Glutamatergic neuron (in vitro differentiated cells): ENCODE measurements around the gene TLNRD1. TPM values are rescaled to one million over a fixed set of nuclear protein-coding genes. Genes with fewer than 3 reads are reported as not detected.

ENCODE experiments used
- DNase-seq: peaks from one replicate; pipeline ENCODE4 v3.0.0; 2022
- H3K27ac Mint-ChIP-seq: one replicate; pipeline ENCODE4 v1.8.0; 2020; ENCODE audit warnings: mild to moderate bottlenecking, mixed read lengths, inconsistent platforms; ENCODE audit not compliant: unreplicated experiment
- H3K27me3 Mint-ChIP-seq: one replicate; pipeline ENCODE4 v1.8.0; 2020; ENCODE audit warnings: mild to moderate bottlenecking, moderate library complexity, mixed read lengths, inconsistent platforms; ENCODE audit not compliant: unreplicated experiment
- H3K36me3 Mint-ChIP-seq: one replicate; pipeline ENCODE4 v1.8.0; 2020; ENCODE audit warnings: mild to moderate bottlenecking, mixed read lengths, inconsistent platforms; ENCODE audit not compliant: unreplicated experiment
- H3K4me1 Mint-ChIP-seq: one replicate; pipeline ENCODE4 v1.8.0; 2020; ENCODE audit warnings: mild to moderate bottlenecking, low read depth, mixed read lengths, inconsistent platforms; ENCODE audit not compliant: unreplicated experiment
- H3K4me3 Mint-ChIP-seq: one replicate; pipeline ENCODE4 v1.8.0; 2020; ENCODE audit warnings: mild to moderate bottlenecking, mixed read lengths, inconsistent platforms; ENCODE audit not compliant: unreplicated experiment
- H3K9me3 Mint-ChIP-seq: one replicate; pipeline ENCODE4 v1.8.0; 2020; ENCODE audit warnings: mild to moderate bottlenecking, moderate library complexity, mixed read lengths, inconsistent platforms; ENCODE audit not compliant: unreplicated experiment
- total RNA-seq: library from RNA; stranded (reverse); fragmentation: NEBNext Ultra II Directional; extraction: Animal tissue kit (Norgen Biotek cat#: 25700); gene quantifications from one replicate; pipeline ENCODE4 v1.2.1, GENCODE V29; 2021; ENCODE audit not compliant: unreplicated experiment
- TF ChIP-seq, protein P1 (sequence below): fragments of 200-600 bp; sonication (generic); IDR thresholded peaks from one replicate; pipeline ENCODE4 v1.5.0; 2021; ENCODE audit not compliant: partially characterized antibody, unreplicated experiment

The TLNRD1 gene
- total RNA-seq, 1 donor from 2014 or later: 35.5 TPM

- DNase-seq: no peak
- Mint-ChIP-seq H3K27me3 (no peaks in the 10 kb centered on the region), H3K9me3 (peaks cover 5% of the 10 kb centered on the region), H3K4me3 (no peak overlapping the region), H3K27ac (no peak overlapping the region), H3K36me3 (peaks cover 5% of the 10 kb centered on the region), H3K4me1 (peaks cover 20% of the 10 kb centered on the region)
- TF ChIP-seq, protein P1, sequence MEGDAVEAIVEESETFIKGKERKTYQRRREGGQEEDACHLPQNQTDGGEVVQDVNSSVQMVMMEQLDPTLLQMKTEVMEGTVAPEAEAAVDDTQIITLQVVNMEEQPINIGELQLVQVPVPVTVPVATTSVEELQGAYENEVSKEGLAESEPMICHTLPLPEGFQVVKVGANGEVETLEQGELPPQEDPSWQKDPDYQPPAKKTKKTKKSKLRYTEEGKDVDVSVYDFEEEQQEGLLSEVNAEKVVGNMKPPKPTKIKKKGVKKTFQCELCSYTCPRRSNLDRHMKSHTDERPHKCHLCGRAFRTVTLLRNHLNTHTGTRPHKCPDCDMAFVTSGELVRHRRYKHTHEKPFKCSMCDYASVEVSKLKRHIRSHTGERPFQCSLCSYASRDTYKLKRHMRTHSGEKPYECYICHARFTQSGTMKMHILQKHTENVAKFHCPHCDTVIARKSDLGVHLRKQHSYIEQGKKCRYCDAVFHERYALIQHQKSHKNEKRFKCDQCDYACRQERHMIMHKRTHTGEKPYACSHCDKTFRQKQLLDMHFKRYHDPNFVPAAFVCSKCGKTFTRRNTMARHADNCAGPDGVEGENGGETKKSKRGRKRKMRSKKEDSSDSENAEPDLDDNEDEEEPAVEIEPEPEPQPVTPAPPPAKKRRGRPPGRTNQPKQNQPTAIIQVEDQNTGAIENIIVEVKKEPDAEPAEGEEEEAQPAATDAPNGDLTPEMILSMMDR: no peak
These were observed 47.2 kb downstream of the TLNRD1 start for GRCh38 chr15:81047928-81048327.

- H3K27ac Mint-ChIP-seq: peak overlapping the region; percentile 60
These were observed 49.1 kb downstream of the TLNRD1 start for GRCh38 chr15:81049835-81050234.

DNA sequence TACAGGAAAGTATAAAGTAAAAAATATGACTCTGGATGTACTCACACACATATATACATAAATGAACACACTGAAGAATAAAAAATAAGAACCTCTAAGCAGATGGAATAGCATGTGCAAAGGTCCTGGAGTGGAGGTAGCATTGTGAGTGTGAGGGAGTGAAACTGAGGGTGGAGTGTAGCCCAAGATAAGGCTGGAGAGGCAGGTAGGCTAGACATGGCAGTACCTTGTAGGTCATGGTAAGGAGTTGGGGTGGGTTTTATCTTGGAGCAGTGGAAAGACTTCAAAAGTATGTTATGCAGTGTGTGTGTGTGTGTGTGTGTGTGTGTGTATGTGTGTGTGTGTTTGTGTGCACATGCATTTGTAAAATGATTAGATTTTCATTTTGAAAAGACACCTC lies 49.5 kb downstream of the TLNRD1 start:
- DNase-seq: no peak
- Mint-ChIP-seq H3K27me3 (no peaks in the 10 kb centered on the region), H3K4me3 (no peak overlapping the region), H3K36me3 (peaks cover 5% of the 10 kb centered on the region), H3K9me3 (peaks cover 5% of the 10 kb centered on the region), H3K27ac (peak overlapping the region; percentile 60), H3K4me1 (peaks cover 20% of the 10 kb centered on the region)
- TF ChIP-seq, protein P1: no peak

More at GRCh38 chr15:81049835-81050234, 49.1 kb downstream of the TLNRD1 start:
- Mint-ChIP-seq H3K4me3 (peak overlapping the region; percentile 13), H3K9me3 (peaks cover 5% of the 10 kb centered on the region), H3K27me3 (no peaks in the 10 kb centered on the region), H3K36me3 (peaks cover 5% of the 10 kb centered on the region), H3K4me1 (peaks cover 20% of the 10 kb centered on the region)
- peak; percentile 43 for DNase-seq
- TF ChIP-seq, protein P1: no peak

- Mint-ChIP-seq H3K27me3 (no peaks in the 10 kb centered on the region), H3K9me3 (peaks cover 3% of the 10 kb centered on the region), H3K4me1 (peaks cover 20% of the 10 kb centered on the region), H3K27ac (peak overlapping the region; percentile 60), H3K4me3 (no peak overlapping the region), H3K36me3 (peaks cover 5% of the 10 kb centered on the region)
- TF ChIP-seq, protein P1: no peak
- DNase-seq: no peak
These were observed 50.1 kb downstream of the TLNRD1 start for GRCh38 chr15:81050805-81051204.

DNA sequence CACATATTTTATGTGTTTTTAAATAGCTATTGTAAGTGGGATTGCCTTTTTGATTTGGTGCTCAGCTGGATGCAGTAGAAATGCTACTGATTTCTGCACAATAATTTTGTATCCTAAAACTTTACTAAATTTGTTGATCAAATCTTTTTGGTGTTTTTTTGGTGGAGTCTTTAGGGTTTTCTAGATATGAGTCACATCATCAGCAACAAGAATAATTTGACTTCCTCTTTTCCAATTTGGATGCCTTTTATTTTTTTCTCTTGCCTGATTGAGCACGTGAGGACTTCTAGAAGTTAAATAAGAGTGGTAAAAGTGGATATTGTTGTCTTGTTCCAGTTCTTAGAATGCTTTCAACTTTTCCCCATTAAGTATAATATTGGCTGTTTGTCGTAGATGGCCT lies 51.3 kb downstream of the TLNRD1 start:
- Mint-ChIP-seq H3K4me3 (no peak overlapping the region), H3K27ac (no peak overlapping the region), H3K4me1 (peaks cover 20% of the 10 kb centered on the region), H3K9me3 (peaks cover 3% of the 10 kb centered on the region), H3K27me3 (no peaks in the 10 kb centered on the region), H3K36me3 (peaks cover 5% of the 10 kb centered on the region)
- no peak for DNase-seq
- TF ChIP-seq, protein P1: no peak
